ENCODE results near the gene FRMD4B.

FRMD4B gene

GRCh38 chr3:69413551-69414207, 27.8 kb upstream of the FRMD4B start:
- TF ChIP-seq, protein P1, sequence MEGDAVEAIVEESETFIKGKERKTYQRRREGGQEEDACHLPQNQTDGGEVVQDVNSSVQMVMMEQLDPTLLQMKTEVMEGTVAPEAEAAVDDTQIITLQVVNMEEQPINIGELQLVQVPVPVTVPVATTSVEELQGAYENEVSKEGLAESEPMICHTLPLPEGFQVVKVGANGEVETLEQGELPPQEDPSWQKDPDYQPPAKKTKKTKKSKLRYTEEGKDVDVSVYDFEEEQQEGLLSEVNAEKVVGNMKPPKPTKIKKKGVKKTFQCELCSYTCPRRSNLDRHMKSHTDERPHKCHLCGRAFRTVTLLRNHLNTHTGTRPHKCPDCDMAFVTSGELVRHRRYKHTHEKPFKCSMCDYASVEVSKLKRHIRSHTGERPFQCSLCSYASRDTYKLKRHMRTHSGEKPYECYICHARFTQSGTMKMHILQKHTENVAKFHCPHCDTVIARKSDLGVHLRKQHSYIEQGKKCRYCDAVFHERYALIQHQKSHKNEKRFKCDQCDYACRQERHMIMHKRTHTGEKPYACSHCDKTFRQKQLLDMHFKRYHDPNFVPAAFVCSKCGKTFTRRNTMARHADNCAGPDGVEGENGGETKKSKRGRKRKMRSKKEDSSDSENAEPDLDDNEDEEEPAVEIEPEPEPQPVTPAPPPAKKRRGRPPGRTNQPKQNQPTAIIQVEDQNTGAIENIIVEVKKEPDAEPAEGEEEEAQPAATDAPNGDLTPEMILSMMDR (IDR thresholded peaks at IDR 0.05; ENCODE audit: borderline replicate concordance, control extremely low read depth, extremely low read depth, insufficient read depth, missing control alignments), result no peak
- in situ Hi-C loops (cut with MboI; ENCODE audit: low sequenced_read_pairs, unreplicated experiment), result no loop called here
- DNase-seq (ENCODE audit: low spot score), result no peak

- in situ Hi-C loops (cut with MboI; ENCODE audit: low sequenced_read_pairs, unreplicated experiment), result no loop called here
- TF ChIP-seq, protein P1 (IDR thresholded peaks at IDR 0.05; ENCODE audit: borderline replicate concordance, control extremely low read depth, extremely low read depth, insufficient read depth, missing control alignments), result no peak
- DNase-seq (ENCODE audit: low spot score), result no peak
Observed at GRCh38 chr3:69411346-69411745, 25.5 kb upstream of the FRMD4B start.

- in situ Hi-C loops (cut with MboI; ENCODE audit: low sequenced_read_pairs, unreplicated experiment), result no loop called here
- DNase-seq (ENCODE audit: low spot score), result peak; percentile 51
- TF ChIP-seq, protein P1 (IDR thresholded peaks at IDR 0.05; ENCODE audit: borderline replicate concordance, control extremely low read depth, extremely low read depth, insufficient read depth, missing control alignments), result peak; percentile 84
Observed at GRCh38 chr3:69410301-69410700, 24.4 kb upstream of the FRMD4B start.

DNA sequence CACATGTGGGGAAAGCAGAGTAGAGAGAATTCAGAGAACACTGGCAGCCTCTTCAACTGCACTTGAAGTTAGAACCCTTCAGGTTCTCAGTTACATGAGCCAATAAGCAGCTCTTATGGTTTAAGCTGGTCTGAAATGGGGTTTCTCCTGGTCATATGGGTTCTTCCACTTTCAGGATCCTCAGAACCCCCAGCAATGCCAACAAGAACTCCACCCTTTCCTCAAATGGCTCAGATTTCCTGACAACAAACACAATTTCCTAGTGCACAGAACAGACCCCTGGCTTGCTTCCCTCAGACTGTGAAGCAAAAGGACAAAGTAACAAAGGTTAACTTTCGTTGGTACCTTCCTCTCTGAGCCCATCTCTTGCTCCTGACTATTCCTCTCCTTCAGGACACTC, 23.9 kb upstream of the FRMD4B start:
- no peak for DNase-seq (ENCODE audit: low spot score)
- TF ChIP-seq, protein P1 (IDR thresholded peaks at IDR 0.05; ENCODE audit: borderline replicate concordance, control extremely low read depth, extremely low read depth, insufficient read depth, missing control alignments), result no peak
- in situ Hi-C loops (cut with MboI; ENCODE audit: low sequenced_read_pairs, unreplicated experiment), result no loop called here

GRCh38 chr3:69409011-69409410, 23.1 kb upstream of the FRMD4B start:
- TF ChIP-seq, protein P1 (IDR thresholded peaks at IDR 0.05; ENCODE audit: borderline replicate concordance, control extremely low read depth, extremely low read depth, insufficient read depth, missing control alignments), result no peak
- no peak for DNase-seq (ENCODE audit: low spot score)
- in situ Hi-C loops (cut with MboI; ENCODE audit: low sequenced_read_pairs, unreplicated experiment), result no loop called here

- DNase-seq (ENCODE audit: low spot score), result no peak
- in situ Hi-C loops (cut with MboI; ENCODE audit: low sequenced_read_pairs, unreplicated experiment), result no loop called here
- TF ChIP-seq, protein P1 (IDR thresholded peaks at IDR 0.05; ENCODE audit: borderline replicate concordance, control extremely low read depth, extremely low read depth, insufficient read depth, missing control alignments), result no peak
Observed at GRCh38 chr3:69408542-69408941, 22.7 kb upstream of the FRMD4B start.
